Endothelial cell of umbilical vein (primary cell): ENCODE data around the gene NUDT14. TPM values are rescaled to one million over a fixed set of nuclear protein-coding genes. Genes with fewer than 3 reads are reported as not detected.

Source experiments
- BruUV-seq: library from RNA; stranded (reverse); fragments of 400-500 nt; replicated peaks from 2 replicates; lab custom pipeline; 2021; lab: Mats Ljungman, UMichigan
- CTCF ChIA-PET: fragments of 300-600, 350-600 bp; sonication (Branson Sonifier 250); formaldehyde crosslinking; loops from one replicate; lab custom pipeline; 2021; ENCODE audit warnings: antibody characterized with exemption, inconsistent platforms; lab: Charles Lee
- POLR2A ChIA-PET: fragments of 300-600, 350-600 bp; sonication (Branson Sonifier 250); formaldehyde crosslinking; loops from one replicate; lab custom pipeline; 2021; ENCODE audit warnings: antibody characterized with exemption, inconsistent platforms; lab: Charles Lee
- DNase-seq: peaks from one replicate; pipeline ENCODE4 v3.0.0-alpha.2; 2011; ENCODE audit warnings: low read depth, low spot score
- FAIRE-seq: peaks from 2 replicates; lab custom pipeline; 2011; peaks lifted over from hg19 to GRCh38; lab: Jason Lieb, UNC
- H2AFZ ChIP-seq: 2 replicates; pipeline ENCODE4 v1.6.0; 2012; ENCODE audit warnings: low read depth, low read length, control low read depth, inconsistent platforms
- H3K27ac ChIP-seq: 2 replicates; pipeline ENCODE4 v1.5.1; 2011; ENCODE audit warnings: low read depth, mild to moderate bottlenecking, control low read depth, low read length, moderate library complexity; ENCODE audit not compliant: insufficient read depth
- H3K27me3 ChIP-seq, 2 experiments: 2 replicates each; pipeline versions ENCODE4 v1.6.0 to v1.6.1; 2011; ENCODE audit warnings: low read length in 2 of 2, mixed read lengths in 1 of 2; ENCODE audit not compliant: control insufficient read depth in 2 of 2, insufficient read depth in 2 of 2
- H3K36me3 ChIP-seq, 2 experiments: 2 replicates in 1 of 2; 3 replicates in 1 of 2; pipeline ENCODE4 v1.5.1; 2011; ENCODE audit warnings: low read length in 2 of 2, mild to moderate bottlenecking in 1 of 2, moderate library complexity in 1 of 2; ENCODE audit not compliant: control insufficient read depth in 2 of 2, insufficient read depth in 2 of 2; ENCODE audit errors: extremely low read depth in 1 of 2
- H3K4me1 ChIP-seq: 3 replicates; pipeline ENCODE4 v1.5.1; 2011; ENCODE audit warnings: mild to moderate bottlenecking, low read length; ENCODE audit not compliant: control insufficient read depth, insufficient read depth; ENCODE audit errors: extremely low read depth
- H3K4me2 ChIP-seq: 2 replicates; pipeline ENCODE4 v1.6.1; 2011; ENCODE audit warnings: low read length, control low read depth, mixed read lengths; ENCODE audit not compliant: insufficient read depth
- H3K4me3 ChIP-seq, 3 experiments: fragments of 200-600 bp in 1 of 3; sonication (generic), shearing (Covaris generic) in 1 of 3; replicated peaks in 1 of 3; 2 replicates each; pipeline ENCODE4 v1.5.1; 2011 to 2016; ENCODE audit warnings: control low read depth in 3 of 3, low read length in 3 of 3, mild to moderate bottlenecking in 2 of 3, inconsistent platforms in 1 of 3, low read depth in 1 of 3, moderate library complexity in 1 of 3; ENCODE audit not compliant: insufficient read depth in 1 of 3
- H3K79me2 ChIP-seq: 2 replicates; pipeline ENCODE4 v1.6.0; 2012; ENCODE audit warnings: low read length, inconsistent platforms; ENCODE audit not compliant: control insufficient read depth, insufficient read depth
- H3K9ac ChIP-seq: replicated peaks from 2 replicates; pipeline ENCODE3; 2011; ENCODE audit warnings: low read length, control low read depth; ENCODE audit not compliant: insufficient read depth; ENCODE audit errors: extremely low read depth
- H3K9me1 ChIP-seq: replicated peaks from 3 replicates; pipeline ENCODE4 v1.6.0; 2011; ENCODE audit warnings: mild to moderate bottlenecking, low read length; ENCODE audit not compliant: control insufficient read depth, insufficient read depth; ENCODE audit errors: extremely low read depth
- H3K9me3 ChIP-seq: replicated peaks from 2 replicates; pipeline ENCODE4 v1.5.1; 2012; ENCODE audit warnings: low read length, inconsistent platforms; ENCODE audit not compliant: control insufficient read depth, insufficient read depth
- H4K20me1 ChIP-seq: replicated peaks from 2 replicates; pipeline ENCODE3; 2011; ENCODE audit warnings: mild to moderate bottlenecking, low read length; ENCODE audit not compliant: control insufficient read depth, insufficient read depth; ENCODE audit errors: extremely low read depth
- EZH2 ChIP-seq: IDR thresholded peaks from 2 replicates; pipeline ENCODE4 v1.6.1; 2012; ENCODE audit warnings: borderline replicate concordance, low read depth, mild to moderate bottlenecking, moderate library complexity, low read length, inconsistent platforms; ENCODE audit not compliant: severe bottlenecking
- FOS ChIP-seq: IDR thresholded peaks from 2 replicates; pipeline ENCODE4 v1.6.1; 2011; ENCODE audit warnings: mild to moderate bottlenecking, low read length, moderate library complexity, borderline replicate concordance; ENCODE audit not compliant: insufficient read depth
- GATA2 ChIP-seq: IDR thresholded peaks from 2 replicates; pipeline ENCODE4 v1.7.0; 2011; ENCODE audit warnings: low read depth, mild to moderate bottlenecking, moderate library complexity, mixed read lengths, low read length; ENCODE audit not compliant: insufficient read length, insufficient read depth
- JUN ChIP-seq: IDR thresholded peaks from 2 replicates; pipeline ENCODE4 v1.6.1; 2011; ENCODE audit warnings: borderline replicate concordance, low read depth; ENCODE audit not compliant: insufficient read length, insufficient read depth
- MYC ChIP-seq: IDR thresholded peaks from one replicate; pipeline ENCODE4 v1.6.1; 2011; ENCODE audit warnings: mild to moderate bottlenecking, low read depth, low read length
- POLR2A ChIP-seq: IDR thresholded peaks from 2 replicates; pipeline ENCODE4 v1.6.1; 2012; ENCODE audit warnings: low read depth, mild to moderate bottlenecking, control low read depth, low read length
- POLR2AphosphoS5 ChIP-seq: IDR thresholded peaks from 2 replicates; pipeline ENCODE4 v1.6.1; 2012; ENCODE audit warnings: low read depth, mild to moderate bottlenecking, control low read depth, low read length, moderate library complexity; ENCODE audit not compliant: insufficient read depth
- dilution Hi-C: fragments of 300-500 bp; cut with MboI; formaldehyde crosslinking; loops from one replicate; pipeline ENCODE4 v1.15.0; 2019; ENCODE audit warnings: low sequenced_read_pairs; ENCODE audit not compliant: extremely low pct_ligation_motif_present
- intact Hi-C: fragments of 100-400 bp; cut with micrococcal nuclease; formaldehyde crosslinking; loops from one replicate; pipeline ENCODE4 v1.10.0; 2022
- polyA plus RNA-seq, 4 experiments: library from polyadenylated mRNA; depleted of rRNA in 3 of 4; stranded (reverse) in 3 of 4; unstranded in 1 of 4; fragments of >200 nt; gene quantifications; 2 replicates each; pipeline versions ENCODE4 v1.2.1 to v1.2.3, GENCODE V29; 2011 to 2012; ENCODE audit warnings: missing spikeins in 1 of 4
- total RNA-seq: library from RNA; stranded (reverse); gene quantifications from 2 replicates; pipeline ENCODE4 v1.2.3, GENCODE V29; 2021
- TF ChIP-seq, protein P1 (sequence below): IDR thresholded peaks from 2 replicates; pipeline ENCODE4 v1.6.1; 2011; ENCODE audit not compliant: insufficient read depth, insufficient read length
- TF ChIP-seq, protein P2 (sequence below), 2 donors: IDR thresholded peaks; 1 replicate in 1 of 2; 2 replicates in 1 of 2; pipeline ENCODE4 v1.5.1; 2011; ENCODE audit warnings: low read length in 2 of 2, mild to moderate bottlenecking in 2 of 2, moderate library complexity in 2 of 2, control low read depth in 1 of 2, inconsistent platforms in 1 of 2, low read depth in 1 of 2; ENCODE audit not compliant: insufficient read depth in 1 of 2; ENCODE audit errors: extremely low read depth in 1 of 2

The NUDT14 gene
- total and polyA plus RNA-seq, 2 donors (not counting 3 experiments of a cell fraction or from before 2014, with no cell fraction given) = 97.7 to 103 TPM

DNA sequence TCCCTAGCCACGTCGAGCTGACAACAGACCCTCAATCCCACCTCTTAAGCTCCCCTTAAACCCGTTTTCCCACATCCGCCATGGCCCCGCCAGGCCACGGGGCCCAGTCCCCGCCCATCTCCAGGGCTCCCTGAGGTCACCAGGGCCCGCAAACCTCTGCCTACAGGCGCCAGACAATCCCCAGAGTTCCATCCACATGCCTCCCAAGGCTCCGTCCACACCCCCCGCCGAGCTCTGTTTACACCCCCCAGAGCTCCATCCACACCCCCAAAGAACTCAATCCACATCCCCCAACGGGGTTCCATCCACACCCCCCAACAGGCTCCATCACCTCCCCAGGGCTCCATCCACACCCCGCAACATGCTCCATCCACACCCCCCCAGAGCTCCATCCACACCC lies 21.8 kb downstream of the NUDT14 start:
- Histone ChIP-seq H3K27ac (no peak overlapping the region), H3K27me3 (no peaks in the 10 kb centered on the region), H3K9me3 (no peaks in the 10 kb centered on the region), H3K4me2 (no peak overlapping the region), H4K20me1 (no peaks in the 10 kb centered on the region), H3K9ac (no peak overlapping the region), H3K36me3 (peaks cover 0 to 17% of the 10 kb centered on the region in 2 experiments), H2AFZ (no peak overlapping the region), H3K4me3 (no peak overlapping the region), H3K9me1 (no peaks in the 10 kb centered on the region), H3K4me1 (no peaks in the 10 kb centered on the region), H3K79me2 (peaks cover 61% of the 10 kb centered on the region)
- CTCF ChIA-PET = interaction anchor here (0.8 kb wide), 1 partner anchor 10 kb away, joined by 4 read pairs; the partner anchor contains the start of gene JAG2
- FAIRE-seq (no peak), DNase-seq (no peak)
- intact Hi-C loops (no loop called here), dilution Hi-C loops (no loop called here)
- TF ChIP-seq, protein P1, sequence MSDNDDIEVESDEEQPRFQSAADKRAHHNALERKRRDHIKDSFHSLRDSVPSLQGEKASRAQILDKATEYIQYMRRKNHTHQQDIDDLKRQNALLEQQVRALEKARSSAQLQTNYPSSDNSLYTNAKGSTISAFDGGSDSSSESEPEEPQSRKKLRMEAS = no peak
- TF ChIP-seq EZH2 (no peak), FOS (no peak), POLR2A (no peak), POLR2AphosphoS5 (no peak), JUN (no peak), GATA2 (no peak), MYC (no peak)
- TF ChIP-seq, protein P2, sequence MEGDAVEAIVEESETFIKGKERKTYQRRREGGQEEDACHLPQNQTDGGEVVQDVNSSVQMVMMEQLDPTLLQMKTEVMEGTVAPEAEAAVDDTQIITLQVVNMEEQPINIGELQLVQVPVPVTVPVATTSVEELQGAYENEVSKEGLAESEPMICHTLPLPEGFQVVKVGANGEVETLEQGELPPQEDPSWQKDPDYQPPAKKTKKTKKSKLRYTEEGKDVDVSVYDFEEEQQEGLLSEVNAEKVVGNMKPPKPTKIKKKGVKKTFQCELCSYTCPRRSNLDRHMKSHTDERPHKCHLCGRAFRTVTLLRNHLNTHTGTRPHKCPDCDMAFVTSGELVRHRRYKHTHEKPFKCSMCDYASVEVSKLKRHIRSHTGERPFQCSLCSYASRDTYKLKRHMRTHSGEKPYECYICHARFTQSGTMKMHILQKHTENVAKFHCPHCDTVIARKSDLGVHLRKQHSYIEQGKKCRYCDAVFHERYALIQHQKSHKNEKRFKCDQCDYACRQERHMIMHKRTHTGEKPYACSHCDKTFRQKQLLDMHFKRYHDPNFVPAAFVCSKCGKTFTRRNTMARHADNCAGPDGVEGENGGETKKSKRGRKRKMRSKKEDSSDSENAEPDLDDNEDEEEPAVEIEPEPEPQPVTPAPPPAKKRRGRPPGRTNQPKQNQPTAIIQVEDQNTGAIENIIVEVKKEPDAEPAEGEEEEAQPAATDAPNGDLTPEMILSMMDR (IDR thresholded peaks at IDR 0.05; ENCODE audit: extremely low read depth in 1 of 2, insufficient read depth in 1 of 2, low read depth in 1 of 2, low read length in 2 of 2) = no peak
- BruUV-seq = no TSS peak
- POLR2A ChIA-PET = no interaction called here
